GM18909 (cell line): ENCODE measurements around the gene OR2AG2.
"Not testable (repeated sequence)": the region's sequence is repeated elsewhere in the genome, so short reads cannot be mapped to it uniquely, and the experiment has no call there.

Experiments used
- ATAC-seq: cut with Tn5 transposase; IDR thresholded peaks from one replicate; pipeline ENCODE4 v1.9.1; 2021; ENCODE audit warnings: mild to moderate bottlenecking; ENCODE audit not compliant: unreplicated experiment, poor library complexity

The OR2AG2 gene

DNA sequence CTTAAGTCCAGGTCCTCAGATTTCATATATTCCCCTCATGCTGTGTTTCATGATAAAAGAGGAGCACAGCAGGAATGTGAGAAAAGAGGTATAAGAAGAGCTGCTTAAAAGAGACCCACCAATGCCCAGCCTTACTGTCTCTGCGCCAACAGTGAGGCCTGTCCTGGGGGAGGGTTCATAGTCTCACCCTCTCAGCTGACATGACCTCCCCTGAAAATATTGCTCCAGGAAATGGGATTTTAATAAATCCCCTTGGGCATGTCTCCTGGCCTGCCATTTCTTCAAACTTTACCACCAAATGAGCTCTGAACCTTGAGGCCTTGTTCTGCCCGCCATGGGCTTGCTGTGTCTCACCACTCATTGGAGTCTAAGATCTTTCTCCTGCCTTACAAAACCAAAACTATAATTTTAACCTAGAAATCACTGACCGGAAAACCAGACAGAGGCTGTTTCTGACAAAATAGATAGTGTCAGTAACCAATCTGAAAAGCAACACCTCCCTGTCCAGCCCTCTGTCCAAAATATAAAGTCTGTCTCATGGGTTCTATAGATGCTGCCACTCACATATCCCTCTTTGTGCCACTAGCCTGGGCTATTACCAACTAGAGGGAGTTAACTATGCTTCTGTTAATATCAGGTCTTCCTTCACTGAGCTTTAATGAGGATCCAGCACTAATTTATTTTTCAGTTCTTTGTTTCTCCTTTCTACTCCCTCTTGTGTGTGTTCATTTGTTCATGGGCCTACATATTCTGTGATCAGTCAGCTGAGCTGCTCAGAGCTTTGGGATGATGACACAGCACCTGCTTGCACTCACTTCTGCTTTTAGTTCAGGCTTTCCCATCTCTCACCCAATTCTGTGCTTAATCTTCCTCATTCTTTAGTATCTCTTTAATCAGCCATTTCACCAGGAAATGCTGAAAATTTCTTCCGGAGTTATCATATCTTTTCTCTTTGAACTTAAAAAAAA, at the start of gene OR2AG2:
OR2AG2 (minus strand) TSS at position 51 of the 968 bp plus-strand sequence. CDS start 3,019 bp downstream, outside the sequence.
- ATAC-seq, result peak; percentile 88

DNA sequence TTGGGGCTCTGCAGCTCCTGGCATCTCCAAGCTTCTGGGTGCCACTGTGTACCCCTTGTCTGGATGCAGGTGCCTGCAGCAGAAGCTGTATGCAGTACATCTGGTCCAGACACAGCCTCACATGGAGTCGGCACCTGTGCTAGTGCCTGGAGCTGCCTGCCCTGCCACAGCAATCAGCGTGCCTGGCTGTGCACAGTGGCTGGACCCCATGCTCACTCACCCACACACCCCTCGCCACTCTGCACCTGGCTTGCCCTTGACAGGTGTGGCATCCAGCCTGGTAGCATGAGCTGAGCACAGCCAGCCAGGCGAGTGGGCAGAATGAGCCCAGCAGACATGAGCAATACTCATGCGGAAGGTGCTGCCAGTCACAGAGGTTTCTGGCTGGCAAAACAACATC, 47.2 kb upstream of the OR2AG2 start:
- ATAC-seq, result no peak

DNA sequence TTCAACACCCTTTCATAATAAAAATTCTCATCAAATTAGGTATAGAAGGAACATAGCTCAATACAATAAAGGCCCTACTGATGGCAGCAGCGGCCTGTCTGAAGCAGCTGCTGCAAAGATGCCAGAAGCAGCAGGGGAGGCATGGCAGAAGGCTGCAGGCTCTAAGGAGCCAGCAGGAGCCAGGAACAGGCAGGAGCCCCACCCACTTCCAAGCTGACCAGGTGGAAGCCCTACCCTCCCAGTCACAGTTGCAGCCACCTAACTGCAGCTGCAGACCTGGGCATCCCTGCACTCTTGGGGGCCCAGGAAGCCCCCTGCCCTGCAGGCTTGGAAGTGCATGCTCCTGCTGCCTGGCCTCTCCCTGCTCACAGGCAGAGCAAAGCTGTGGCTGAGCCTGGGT, 45.9 kb upstream of the OR2AG2 start:
- no peak for ATAC-seq

- no peak for ATAC-seq
Observed at GRCh38 chr11:6813656-6814055, 41.9 kb upstream of the OR2AG2 start.

DNA sequence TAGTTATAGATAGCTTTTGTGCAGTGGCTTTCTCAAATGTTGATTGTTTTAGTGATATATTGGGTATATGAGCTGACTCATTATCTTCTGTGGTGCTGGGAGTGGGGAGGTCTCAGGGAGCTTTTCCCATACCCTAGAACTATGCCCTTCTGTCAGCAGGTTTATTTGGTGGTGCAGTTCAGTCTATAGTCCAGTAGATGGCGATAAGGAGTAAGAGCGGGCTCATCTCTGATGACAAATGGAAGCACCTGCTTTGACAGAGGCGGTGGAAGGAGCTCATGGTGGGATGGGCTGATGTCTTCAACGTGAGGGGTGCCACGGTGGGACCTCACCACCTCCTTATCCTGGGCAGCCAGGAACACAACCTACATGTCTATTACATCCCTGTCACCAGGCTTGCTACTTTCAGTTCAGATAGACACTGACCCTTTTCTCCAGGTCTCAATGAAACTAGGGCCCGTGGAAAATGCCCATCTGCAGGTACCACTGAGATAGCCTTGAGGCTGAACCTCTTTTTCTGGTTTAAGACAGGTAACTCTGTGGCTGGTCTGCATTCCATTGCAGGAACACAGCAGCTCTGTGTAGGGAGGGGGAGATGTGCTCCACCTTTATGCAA, 40.7 kb upstream of the OR2AG2 start:
- ATAC-seq, result peak; percentile 78

GRCh38 chr11:6801075-6801474, 29.3 kb upstream of the OR2AG2 start:
- not testable (repeated sequence) for ATAC-seq

DNA sequence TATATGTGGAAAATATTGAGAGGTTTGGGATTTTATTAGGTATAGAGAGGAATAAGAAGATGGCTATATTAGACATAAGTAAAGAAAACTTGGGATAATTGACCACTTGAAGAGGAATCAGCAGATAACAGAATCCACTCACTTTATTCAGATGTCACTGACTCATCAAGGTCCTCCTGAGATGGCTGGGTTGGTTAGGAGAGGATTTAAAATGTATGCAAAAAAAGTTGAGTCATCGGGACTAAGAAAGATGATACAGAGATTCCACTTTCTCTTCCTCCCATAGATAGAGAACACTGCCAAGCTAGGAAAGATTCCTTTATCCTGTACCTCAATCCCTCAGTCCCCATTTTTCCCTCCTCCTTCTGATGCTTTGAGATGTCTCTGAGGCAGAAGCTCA, 27.6 kb upstream of the OR2AG2 start, which contains the start of gene OR6A2:
OR6A2 (minus strand) TSS at position 288 of the 400 bp plus-strand sequence. CDS start 3,981 bp downstream, outside the sequence.
- no peak for ATAC-seq

DNA sequence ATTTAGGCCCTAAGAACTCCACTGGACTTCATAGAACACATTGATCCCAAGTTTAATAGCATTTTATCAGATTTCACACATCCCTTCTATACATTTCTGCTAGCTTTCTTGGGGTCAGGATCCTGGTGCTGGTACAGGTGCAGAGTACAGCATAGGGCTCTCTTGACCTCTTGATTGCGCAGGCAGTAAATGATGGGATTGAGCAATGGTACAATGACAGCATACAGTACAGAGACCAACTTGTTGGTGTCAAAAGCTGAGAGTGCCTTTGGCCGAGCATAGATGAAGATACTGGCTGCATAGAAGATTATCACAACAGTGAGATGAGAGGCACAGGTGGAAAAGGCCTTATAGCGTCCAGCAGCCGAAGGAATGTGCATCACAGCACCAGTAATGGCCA, 22.9 kb upstream of the OR2AG2 start:
- ATAC-seq, result no peak

DNA sequence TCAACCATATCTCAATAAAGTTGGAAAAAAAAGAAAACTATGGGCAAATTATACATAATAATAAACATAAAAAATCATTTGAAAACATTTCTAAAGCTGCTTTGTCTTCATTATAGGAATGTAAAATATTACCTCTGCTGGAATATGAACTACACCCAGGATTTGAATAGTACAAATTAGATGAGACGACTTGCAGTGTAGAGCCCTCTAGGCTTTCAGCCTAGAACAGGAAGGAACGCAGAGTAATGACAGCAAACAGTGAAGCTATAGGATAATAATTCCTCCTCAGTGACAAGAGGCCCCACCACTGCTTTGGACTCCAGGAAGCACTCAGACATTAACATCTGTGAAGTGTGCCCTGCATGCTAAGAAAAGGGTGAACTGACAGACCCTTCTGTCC, 18.8 kb upstream of the OR2AG2 start:
- no peak for ATAC-seq

DNA sequence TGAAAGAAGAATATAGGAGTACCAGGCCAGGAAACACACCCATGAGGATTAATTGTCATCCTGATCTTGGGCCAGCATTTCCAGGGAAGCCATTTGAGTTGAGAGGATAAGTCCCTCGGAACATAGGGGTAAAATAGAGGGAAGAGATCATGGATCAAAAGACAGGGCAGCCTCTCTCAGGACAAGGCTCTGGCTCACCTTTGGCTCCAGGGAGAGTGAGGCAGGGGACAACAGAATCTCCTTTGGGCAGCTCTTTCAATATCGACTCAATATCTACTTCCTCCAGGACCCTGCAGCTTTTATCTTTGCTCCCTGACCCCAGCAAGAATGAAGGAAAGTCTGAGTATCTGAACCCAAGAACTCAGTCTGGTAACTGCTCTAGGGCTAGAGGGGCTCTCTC, 10.9 kb upstream of the OR2AG2 start, which contains the start of gene OR2AG1:
OR2AG1 (plus strand) TSS at position 301 of the 400 bp plus-strand sequence. CDS start 2,018 bp downstream, outside the sequence.
- ATAC-seq, result no peak

DNA sequence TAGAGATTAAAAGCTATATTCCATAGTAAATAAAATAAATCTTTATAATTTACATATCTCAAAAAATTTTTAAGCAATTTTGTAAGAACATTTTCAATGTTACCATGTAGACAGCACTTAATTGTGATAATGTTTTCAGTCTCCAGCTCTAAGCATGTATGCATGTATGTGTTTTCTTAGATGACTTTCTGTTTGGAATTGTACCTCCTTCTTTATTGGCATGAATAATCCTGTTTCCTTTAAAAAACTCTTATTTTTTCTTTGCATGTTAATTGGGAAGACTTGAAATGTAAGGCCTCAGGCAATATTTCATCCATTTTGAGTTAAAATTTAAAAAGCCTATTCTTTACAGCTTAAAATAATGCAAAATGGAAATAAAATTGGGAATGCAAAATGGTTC, 9.1 kb upstream of the OR2AG2 start:
- no peak for ATAC-seq

DNA sequence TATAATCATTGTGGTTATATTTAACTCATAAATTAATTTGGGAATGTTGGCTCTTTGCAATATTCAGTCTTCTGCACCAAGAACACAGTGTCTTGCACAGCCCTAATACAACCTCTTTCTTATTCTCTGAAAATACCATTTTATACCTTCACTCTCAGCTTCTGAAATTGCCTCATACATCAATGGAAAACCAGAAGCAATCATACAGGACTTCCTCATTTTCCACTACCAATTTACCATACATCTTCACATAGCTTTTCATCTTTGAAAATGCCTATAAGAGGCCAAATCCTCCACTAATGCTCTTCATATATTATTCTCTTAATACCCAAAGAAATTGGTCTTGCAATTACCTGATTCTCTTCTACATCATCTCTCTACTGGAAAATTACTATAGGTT, 6.7 kb upstream of the OR2AG2 start:
- ATAC-seq, result no peak

DNA sequence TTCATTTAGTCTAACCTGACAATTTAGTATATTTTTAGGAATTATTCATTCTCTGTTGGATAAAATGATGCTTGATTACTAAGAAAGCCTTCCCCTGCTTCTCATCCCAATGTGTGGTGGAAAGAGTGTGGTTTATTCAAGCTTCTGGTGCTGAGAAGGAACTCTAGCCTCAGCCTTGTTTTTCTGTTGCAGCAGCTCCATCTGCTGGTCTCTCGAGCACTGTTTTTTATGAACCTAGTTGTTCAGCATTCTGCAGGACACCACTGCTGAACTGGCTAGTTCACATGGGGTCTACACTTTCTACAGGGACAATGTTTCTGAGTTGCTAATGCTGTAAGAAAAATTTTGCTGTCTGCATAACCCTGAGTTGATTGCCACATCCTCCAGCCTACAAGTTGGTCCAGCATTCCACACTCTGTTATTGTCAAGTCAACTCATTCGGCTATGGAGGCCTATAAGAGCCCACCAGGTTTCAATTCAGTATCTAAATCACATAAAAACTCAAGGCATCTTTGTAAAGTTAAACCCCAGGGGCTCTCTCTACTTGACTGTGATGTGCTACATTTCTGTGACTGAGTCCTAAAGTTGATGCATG, 14.3 kb downstream of the OR2AG2 start:
- peak; percentile 71 for ATAC-seq

GRCh38 chr11:6755953-6756347, 15.8 kb downstream of the OR2AG2 start:
- ATAC-seq, result no peak

DNA sequence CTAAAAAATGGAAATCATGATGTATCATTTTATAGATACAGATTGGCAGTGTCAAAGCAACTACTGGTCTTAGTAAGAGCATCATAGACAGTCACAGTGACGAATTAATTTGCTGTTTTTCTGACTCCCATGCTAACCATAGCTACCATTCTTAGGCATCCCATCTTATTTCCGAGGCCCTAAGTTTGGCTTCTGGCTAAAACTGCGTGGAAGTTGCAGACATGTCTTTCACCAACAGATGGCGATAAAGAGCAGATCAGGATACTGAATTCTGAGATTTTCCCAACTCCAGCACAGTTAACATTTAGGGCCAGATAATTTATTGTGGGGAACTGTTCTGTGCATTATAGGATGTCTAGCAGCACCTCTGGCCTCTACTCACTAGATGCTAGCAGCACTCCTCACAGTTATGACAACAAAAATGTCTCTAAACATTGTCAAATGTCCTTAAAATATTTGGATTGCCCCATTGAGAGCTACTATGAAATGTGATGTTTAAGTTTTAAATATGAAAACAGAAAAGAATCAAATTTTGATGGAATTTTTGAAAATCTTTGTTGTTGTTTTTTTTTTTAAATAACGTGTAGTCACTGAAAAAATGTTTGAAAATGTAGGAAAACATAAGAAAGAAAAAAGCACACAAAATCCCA, 16.3 kb downstream of the OR2AG2 start:
- ATAC-seq, result peak; percentile 51

DNA sequence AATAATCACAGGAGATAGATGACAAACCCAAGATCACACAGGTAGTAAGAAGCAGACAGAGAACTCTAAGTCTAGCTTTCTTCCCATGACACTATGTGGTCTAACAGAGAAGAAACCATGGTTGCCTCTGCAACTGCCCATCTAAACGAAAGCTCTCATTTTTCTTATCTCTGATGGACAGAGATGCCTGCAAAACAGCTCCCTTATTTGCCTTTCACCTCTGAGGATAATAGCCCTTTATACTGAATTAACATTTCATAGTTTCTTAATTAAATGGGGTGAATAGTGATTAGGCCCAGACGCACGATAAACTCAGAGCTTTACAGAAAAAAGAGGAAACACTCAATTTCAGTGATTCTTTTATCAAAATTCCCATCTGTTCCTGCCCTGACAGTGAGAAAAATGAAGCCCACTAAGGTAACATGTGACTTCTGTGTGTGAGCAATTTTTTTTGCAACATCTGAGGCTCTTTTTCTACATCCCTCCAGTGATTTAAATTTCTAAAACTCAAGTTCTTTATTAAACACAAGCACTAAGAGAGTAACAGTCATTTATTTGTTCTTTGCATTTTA, 24.6 kb downstream of the OR2AG2 start:
- ATAC-seq, result no peak

- ATAC-seq, result no peak
Observed at GRCh38 chr11:6746626-6747025, 25.1 kb downstream of the OR2AG2 start.

DNA sequence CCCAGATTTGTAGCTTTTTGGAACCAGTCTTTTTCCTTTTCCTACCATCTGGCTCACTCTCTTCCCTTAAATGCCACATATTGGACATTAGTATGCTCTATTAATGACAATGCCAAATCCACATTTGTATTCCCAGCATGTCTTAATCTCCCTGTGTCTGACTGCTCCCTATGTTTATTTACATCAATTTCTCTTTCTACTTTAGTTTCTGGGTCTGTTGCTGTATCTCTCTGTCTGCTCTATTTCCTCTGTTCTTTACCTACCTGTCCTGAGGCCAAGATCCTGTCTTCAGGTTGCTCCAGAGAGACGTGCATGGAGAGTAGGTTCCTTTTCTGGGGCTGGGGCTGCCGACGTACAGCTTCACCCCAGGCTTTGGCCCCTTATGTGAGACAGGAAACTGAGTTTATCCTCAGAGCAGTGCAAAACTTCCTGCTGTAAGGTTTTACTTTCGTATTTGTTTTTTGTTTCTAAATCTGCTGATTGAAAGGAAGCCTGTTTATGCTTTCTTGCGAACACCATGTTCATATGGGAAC, 25.6 kb downstream of the OR2AG2 start:
- peak; percentile 88 for ATAC-seq

DNA sequence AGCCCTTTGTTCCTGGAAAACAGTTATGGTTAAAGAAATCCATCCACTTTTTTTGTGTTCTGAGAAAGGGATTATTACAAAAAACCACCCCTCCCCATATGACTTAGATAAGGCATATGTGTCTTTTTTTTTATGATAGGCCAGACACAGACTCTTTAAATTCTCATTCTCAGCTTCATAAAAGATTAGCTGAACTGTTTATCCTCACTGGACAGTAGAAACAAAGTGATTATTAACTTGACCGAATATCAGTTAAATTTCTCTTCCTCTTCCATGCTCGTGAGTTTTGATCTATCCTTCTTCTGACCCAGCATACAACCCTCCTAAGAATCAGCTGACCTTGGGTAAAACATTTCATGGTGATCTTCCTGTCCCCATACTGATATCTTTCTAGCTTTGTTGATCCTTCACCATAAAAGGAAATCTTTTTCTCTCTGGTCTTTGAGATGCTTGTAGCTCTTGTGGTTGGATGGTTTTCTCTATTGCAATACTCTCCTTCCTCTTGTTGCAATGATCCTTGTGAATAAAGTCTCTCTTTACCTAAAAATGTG, 26.2 kb downstream of the OR2AG2 start:
- ATAC-seq, result peak; percentile 67
